HG03175 (cell line): ENCODE results near the gene CEACAM20.
"Not testable (repeated sequence)": the region's sequence is repeated elsewhere in the genome, so short reads cannot be mapped to it uniquely, and the experiment has no call there.

Experiments used
- ATAC-seq: cut with Tn5 transposase; IDR thresholded peaks from one replicate; pipeline ENCODE4 v1.9.1; 2021; ENCODE audit warnings: mild to moderate bottlenecking, moderate library complexity; ENCODE audit not compliant: unreplicated experiment

The CEACAM20 gene

DNA sequence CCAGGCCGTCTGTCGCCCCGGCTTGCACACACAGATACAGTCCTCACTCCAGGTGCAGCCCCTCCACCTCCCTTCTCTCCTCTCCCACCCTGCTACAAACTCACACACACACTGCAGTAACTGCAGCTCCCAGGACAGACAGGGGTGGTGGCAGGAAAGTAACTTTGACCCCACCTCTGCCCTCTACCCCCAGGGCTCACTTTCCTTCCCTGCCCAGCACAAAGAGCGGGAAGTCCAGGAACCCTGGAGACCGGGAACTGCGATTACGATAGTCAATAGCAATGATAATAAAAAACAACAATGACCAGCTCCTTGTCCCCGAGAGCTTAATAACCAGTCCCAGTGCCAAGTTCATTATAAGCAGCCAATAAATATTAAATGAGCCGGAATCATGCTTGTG lies at the start of gene CEACAM20:
CEACAM20 (minus strand) TSS at position 140 of the 400 bp plus-strand sequence. CDS start 166 bp downstream, outside the sequence.
- no peak for ATAC-seq

DNA sequence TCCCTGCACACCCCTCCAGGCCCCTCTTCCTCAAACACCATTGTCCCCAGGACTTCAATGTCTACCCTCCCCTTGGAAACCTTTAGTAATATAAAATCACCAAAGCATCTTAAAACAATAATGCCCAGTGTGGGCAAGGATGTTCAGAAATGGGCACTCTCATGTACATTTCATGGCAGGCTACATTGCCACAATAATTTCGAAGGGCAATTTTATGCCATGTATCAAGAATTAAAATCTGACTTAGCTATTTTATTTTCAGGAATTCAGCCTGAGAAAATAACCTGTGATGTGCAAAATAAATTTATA lies 48.0 kb upstream of the CEACAM20 start:
- ATAC-seq = no peak

GRCh38 chr19:44576843-44577565 lies 47.5 kb upstream of the CEACAM20 start:
- no peak for ATAC-seq

GRCh38 chr19:44575116-44575700 lies 45.7 kb upstream of the CEACAM20 start:
- ATAC-seq = no peak

DNA sequence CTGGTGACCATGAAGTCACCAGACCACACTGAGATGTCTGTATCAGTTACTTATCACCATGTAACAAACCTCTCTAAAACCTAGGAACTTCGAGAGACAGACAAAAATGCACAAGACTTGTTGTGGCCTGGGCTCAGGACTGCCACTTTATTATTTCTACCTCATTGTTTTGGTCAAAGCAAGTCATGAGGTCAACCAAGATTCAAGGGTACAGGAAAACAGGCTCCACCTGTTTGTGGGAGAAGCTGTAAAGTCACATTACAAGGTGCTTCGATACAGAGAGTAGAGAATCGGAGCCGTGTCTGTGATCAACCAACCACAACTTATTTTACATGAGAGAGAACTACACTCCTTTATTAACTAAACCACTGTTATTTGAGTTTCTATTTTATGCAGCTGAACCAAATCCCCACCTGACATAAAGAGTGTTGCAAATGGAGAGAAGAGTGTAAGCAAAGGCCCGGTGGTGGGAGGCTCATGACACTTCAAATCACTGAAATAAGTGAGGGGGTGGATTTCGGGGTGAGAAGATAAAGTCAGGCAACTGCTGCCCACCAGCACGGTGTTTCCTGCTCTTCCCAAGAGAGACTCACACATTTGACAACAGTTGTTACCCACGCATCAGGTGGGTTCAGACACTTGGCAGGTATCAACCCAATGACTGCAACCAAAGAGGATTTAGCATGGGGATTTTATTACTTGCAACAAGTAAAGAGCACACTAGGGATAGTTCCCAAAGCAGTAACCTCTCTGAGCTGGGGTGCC lies 44.9 kb upstream of the CEACAM20 start:
- no peak for ATAC-seq

DNA sequence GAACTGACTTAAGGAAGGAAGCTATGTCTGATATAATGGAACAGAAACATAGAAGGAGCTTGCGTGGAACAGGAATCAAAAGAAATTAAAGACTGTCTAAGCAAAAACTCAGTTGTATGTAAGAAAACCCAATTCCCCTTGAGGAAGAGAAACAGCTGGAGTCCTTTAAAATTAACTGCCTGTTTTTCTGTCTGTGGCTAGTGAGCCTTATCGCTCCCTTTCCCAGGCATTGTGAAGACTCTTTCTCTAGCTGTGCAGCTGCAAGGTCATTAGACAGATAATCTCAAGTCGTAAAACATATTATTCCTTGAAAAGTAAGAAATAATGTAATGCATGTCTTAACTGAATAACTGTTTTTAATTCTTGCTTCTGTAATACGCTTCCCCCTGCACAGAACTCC lies 44.2 kb upstream of the CEACAM20 start:
- no peak for ATAC-seq

- no peak for ATAC-seq
These were observed 43.7 kb upstream of the CEACAM20 start for GRCh38 chr19:44573183-44573582.

- no peak for ATAC-seq
These were observed 43.1 kb upstream of the CEACAM20 start for GRCh38 chr19:44572581-44572900.

- ATAC-seq = no peak
These were observed 42.5 kb upstream of the CEACAM20 start for GRCh38 chr19:44571830-44572580.

DNA sequence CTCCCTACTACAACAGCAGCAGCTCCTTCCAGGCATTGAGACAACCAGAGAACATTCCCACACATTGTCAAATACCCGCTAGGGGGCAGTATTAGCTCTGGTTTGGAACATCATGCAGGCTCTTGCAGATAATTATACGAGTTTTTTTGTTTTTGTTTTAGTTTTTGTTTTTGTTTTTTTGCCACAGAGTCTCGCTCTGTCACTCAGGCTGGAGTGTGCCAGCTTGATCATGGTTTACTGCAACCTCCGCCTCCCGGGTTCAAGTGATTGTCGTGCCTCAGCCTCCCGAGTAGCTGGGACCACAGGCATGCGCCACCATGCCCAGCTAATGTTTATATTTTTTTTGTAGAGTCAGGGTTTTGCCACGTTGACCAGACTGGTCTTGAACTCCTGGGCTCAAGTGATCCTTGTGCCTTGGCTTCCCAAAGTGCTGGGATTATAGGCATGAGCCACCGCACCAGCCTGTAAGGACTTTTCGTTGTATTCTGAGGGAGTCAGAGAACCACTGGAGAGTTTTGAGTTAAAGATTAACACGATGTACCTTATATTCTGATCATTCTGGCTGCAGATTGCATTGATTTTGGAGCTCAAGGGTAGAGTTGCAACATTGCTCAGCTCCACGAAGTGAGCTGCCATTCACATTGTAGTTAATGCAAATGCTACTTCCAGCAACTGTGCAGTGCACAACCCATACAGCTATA lies 41.7 kb upstream of the CEACAM20 start:
- ATAC-seq = no peak

- ATAC-seq = no peak
These were observed 41.1 kb upstream of the CEACAM20 start for GRCh38 chr19:44570603-44570983.

DNA sequence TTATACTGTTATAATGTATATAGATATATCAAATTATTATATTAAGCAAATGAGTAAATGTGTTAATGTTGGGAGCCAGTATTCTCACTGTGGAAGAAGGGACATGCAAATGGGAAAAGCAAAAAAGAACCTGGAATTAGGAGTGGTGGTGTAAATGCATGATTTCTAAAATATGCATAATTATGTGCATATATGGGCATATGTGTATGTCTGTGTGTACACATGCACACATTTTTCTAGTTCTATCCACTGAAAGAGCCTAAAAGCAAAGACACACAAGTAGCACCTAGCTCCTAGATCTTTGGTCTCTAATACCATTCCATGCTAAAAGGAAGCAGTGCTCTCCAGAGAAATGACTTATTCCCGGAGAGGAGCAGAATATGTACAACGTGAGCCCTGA lies 38.3 kb upstream of the CEACAM20 start:
- no peak for ATAC-seq

- no peak for ATAC-seq
These were observed 37.5 kb upstream of the CEACAM20 start for GRCh38 chr19:44566984-44567383.

- not testable (repeated sequence) for ATAC-seq
These were observed 33.7 kb upstream of the CEACAM20 start for GRCh38 chr19:44563086-44563655.

DNA sequence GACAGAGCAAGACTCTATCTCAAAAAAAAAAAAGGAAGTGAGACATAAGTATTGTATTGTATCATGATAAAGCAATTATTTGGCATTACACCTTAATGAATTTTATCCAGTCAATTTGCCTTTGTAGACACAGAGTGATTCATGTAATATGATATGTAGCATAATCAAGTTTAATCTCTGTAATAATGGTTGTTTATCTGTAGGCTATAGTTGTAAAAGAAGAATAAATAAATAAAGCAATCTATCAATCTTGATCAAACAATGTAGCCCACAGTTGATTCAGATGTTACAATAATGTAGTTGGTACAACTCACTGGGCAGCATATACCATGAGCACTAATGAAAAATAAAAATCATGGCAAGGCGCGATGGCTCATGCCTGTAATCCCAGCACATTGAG lies 28.5 kb upstream of the CEACAM20 start:
- no peak for ATAC-seq

- no peak for ATAC-seq
These were observed 25.3 kb upstream of the CEACAM20 start for GRCh38 chr19:44554641-44555246.

DNA sequence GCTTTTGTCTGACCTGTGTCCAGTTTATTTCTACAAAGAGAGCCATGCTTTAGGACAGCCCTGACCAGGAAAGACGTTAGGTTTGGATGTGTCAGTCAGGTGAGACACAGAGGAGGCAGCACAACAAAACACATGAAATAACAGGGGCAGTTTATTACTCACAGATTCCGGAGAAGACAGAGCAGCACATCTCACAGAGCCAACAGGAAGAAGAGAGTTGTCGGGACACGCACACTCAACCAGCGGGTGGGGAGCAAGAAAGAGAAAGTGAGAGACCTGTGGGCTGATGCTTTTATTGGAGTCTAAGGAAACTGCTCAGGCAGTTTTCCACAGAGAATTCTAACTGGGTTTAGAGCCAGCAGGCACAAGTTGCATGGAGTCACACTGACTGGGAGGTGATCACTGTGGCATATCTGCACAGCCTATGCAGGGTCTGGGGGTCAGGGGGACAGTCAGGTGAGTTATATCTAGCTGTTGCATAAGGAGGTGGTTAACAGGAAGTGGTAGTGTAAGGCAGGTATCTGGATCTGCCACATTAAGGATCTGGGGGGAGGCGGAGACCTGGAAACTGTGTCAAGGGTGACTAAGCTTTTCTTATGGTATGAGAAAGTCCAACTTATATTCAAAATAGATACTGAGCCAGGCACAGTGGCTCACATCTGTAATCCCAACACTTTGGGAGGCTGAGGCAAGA lies 24.1 kb upstream of the CEACAM20 start:
- ATAC-seq = no peak

GRCh38 chr19:44552324-44552723 lies 22.8 kb upstream of the CEACAM20 start:
- no peak for ATAC-seq

- no peak for ATAC-seq
These were observed 22.4 kb upstream of the CEACAM20 start for GRCh38 chr19:44551850-44552249.

- not testable (repeated sequence) for ATAC-seq
These were observed 21.5 kb upstream of the CEACAM20 start for GRCh38 chr19:44550976-44551375.
